Naive thymus-derived CD4-positive, alpha-beta T cell (primary cell): ENCODE measurements around the gene PHF12. TPM values are rescaled to one million over a fixed set of nuclear protein-coding genes. Genes with fewer than 3 reads are reported as not detected.

ENCODE experiments used
- microRNA-seq: library from miRNA; unstranded; fragments of <30 nt; microRNA quantifications from one replicate; pipeline ENCODE4 v1.2.0, GENCODE V29; 2022; ENCODE audit warnings: borderline microRNAs expressed
- polyA plus RNA-seq, 2 donors: library from polyadenylated mRNA; unstranded; fragments of 300-500 nt; fragmentation: Illumina TruSeq; gene quantifications; one replicate each; pipeline ENCODE4 v1.2.3, GENCODE V29; 2021
- total RNA-seq, 6 experiments: library from RNA in 5 of 6; stranded (reverse) in 5 of 6; gene quantifications; 1 replicate in 5 of 6; 2 replicates in 1 of 6; pipeline ENCODE4 v1.2.3 and lab custom pipeline; 2021 to 2026

Gene PHF12
- total and polyA plus RNA-seq, 7 experiments from 2014 or later: 6.2 to 162 (median 129) TPM

Small RNA genes lying within 50 kb of the gene (microRNA-seq; reads per million reads assigned to microRNA genes)
- gene MIR451B: not detected

Other genes with a start within 250 kb of the PHF12 start
- gene PROCA1, start 239.6 kb downstream of the PHF12 start, total RNA-seq: 10 to 100 TPM in 2 of 5 experiments, 1 to 10 TPM in 3; 5.2 to 14.4 (median 7.3) TPM
- 1 to 10 TPM in 1 of 2 donors, under 1 TPM in 1; 0.44 to 1.4 TPM for gene PROCA1, start 239.6 kb downstream of the PHF12 start, polyA plus RNA-seq
- 10 to 100 TPM; 11.0 to 50.2 (median 16.4) TPM for gene RAB34, start 233.7 kb downstream of the PHF12 start, total RNA-seq
- 10 to 100 TPM; 12.2 to 19.2 TPM for gene RAB34, start 233.7 kb downstream of the PHF12 start, polyA plus RNA-seq
- gene RPL23A, start 231.5 kb downstream of the PHF12 start, total RNA-seq: 1,000 to 10,000 TPM; 1,887 to 3,452 (median 3,095) TPM
- gene RPL23A, start 231.5 kb downstream of the PHF12 start, polyA plus RNA-seq: 1,000 to 10,000 TPM; 5,029 to 6,337 TPM
- gene TLCD1, start 225.3 kb downstream of the PHF12 start, total RNA-seq: 1 to 10 TPM in 1 of 5 experiments, under 1 TPM in 2, not detected in 2; 0.69 to 3.0 (median 0.79) TPM
- gene TLCD1, start 225.3 kb downstream of the PHF12 start, polyA plus RNA-seq: not detected
- gene NEK8, start 222.7 kb downstream of the PHF12 start, total RNA-seq: 10 to 100 TPM in 3 of 5 experiments, 1 to 10 TPM in 2; 7.5 to 12.8 (median 11.3) TPM
- gene NEK8, start 222.7 kb downstream of the PHF12 start, polyA plus RNA-seq: 1 to 10 TPM; 3.3 to 4.5 TPM
- gene TRAF4, start 207.5 kb downstream of the PHF12 start, total RNA-seq: 100 to 1,000 TPM in 2 of 5 experiments, 10 to 100 TPM in 3; 22.3 to 228 (median 81.6) TPM
- gene TRAF4, start 207.5 kb downstream of the PHF12 start, polyA plus RNA-seq: 1 to 10 TPM; 1.3 to 2.3 TPM
- 10 to 100 TPM; 16.5 to 24.4 (median 22.3) TPM for gene FAM222B, start 108.7 kb downstream of the PHF12 start, total RNA-seq
- 10 to 100 TPM; 11.8 to 23.1 TPM for gene FAM222B, start 108.7 kb downstream of the PHF12 start, polyA plus RNA-seq
- 10 to 100 TPM; 19.8 to 50.0 (median 24.9) TPM for gene ERAL1, start 96.5 kb downstream of the PHF12 start, total RNA-seq
- gene ERAL1, start 96.5 kb downstream of the PHF12 start, polyA plus RNA-seq: 10 to 100 TPM; 41.3 to 56.6 TPM
- gene FLOT2, start 53.8 kb downstream of the PHF12 start, total RNA-seq: 100 to 1,000 TPM; 134 to 252 (median 191) TPM
- 100 to 1,000 TPM; 228 to 309 TPM for gene FLOT2, start 53.8 kb downstream of the PHF12 start, polyA plus RNA-seq
- 10 to 100 TPM; 20.0 to 51.3 (median 30.4) TPM for gene DHRS13, start 48.4 kb downstream of the PHF12 start, total RNA-seq
- 10 to 100 TPM; 15.3 to 29.9 TPM for gene DHRS13, start 48.4 kb downstream of the PHF12 start, polyA plus RNA-seq
- gene SEZ6, start 54.5 kb upstream of the PHF12 start, total RNA-seq: 1 to 10 TPM in 1 of 5 experiments, under 1 TPM in 1, not detected in 3; 0.40 to 2.0 TPM
- gene SEZ6, start 54.5 kb upstream of the PHF12 start, polyA plus RNA-seq: under 1 TPM; 0.63 to 0.66 TPM
- 1 to 10 TPM; 1.6 to 6.4 (median 5.3) TPM for gene PIPOX, start 91.6 kb upstream of the PHF12 start, total RNA-seq
- under 1 TPM; 0.27 to 0.49 TPM for gene PIPOX, start 91.6 kb upstream of the PHF12 start, polyA plus RNA-seq
- gene MYO18A, start 228.9 kb upstream of the PHF12 start, total RNA-seq: 100 to 1,000 TPM in 3 of 5 experiments, 10 to 100 TPM in 2; 89.5 to 144 (median 103) TPM
- 10 to 100 TPM; 10.2 to 23.2 TPM for gene MYO18A, start 228.9 kb upstream of the PHF12 start, polyA plus RNA-seq